GM06990 (cell line): ENCODE results near the gene USP20.

Source experiments
- DNase-seq: peaks from one replicate; pipeline ENCODE4 v3.0.0-alpha.2; 2011; ENCODE audit not compliant: insufficient read length; ENCODE audit errors: extremely low read depth
- H3K27me3 ChIP-seq: replicated peaks from 2 replicates; pipeline ENCODE4 v1.6.0; 2011; ENCODE audit warnings: low read length; ENCODE audit not compliant: control insufficient read depth, insufficient read depth
- H3K36me3 ChIP-seq: 2 replicates; pipeline ENCODE4 v1.5.1; 2011; ENCODE audit warnings: low read length; ENCODE audit not compliant: control insufficient read depth, insufficient read depth
- H3K4me3 ChIP-seq: replicated peaks from 2 replicates; pipeline ENCODE4 v1.5.1; 2011; ENCODE audit warnings: low read depth, mild to moderate bottlenecking, control low read depth, low read length
- TF ChIP-seq, protein P1 (sequence below): IDR thresholded peaks from 2 replicates; pipeline ENCODE4 v1.5.1; 2011; ENCODE audit warnings: low read length, control low read depth, mild to moderate bottlenecking, inconsistent platforms; ENCODE audit not compliant: insufficient read depth, poor library complexity, severe bottlenecking

USP20 gene

GRCh38 chr9:129910628-129911567 is 75.6 kb downstream of the USP20 start:
- TF ChIP-seq, protein P1, sequence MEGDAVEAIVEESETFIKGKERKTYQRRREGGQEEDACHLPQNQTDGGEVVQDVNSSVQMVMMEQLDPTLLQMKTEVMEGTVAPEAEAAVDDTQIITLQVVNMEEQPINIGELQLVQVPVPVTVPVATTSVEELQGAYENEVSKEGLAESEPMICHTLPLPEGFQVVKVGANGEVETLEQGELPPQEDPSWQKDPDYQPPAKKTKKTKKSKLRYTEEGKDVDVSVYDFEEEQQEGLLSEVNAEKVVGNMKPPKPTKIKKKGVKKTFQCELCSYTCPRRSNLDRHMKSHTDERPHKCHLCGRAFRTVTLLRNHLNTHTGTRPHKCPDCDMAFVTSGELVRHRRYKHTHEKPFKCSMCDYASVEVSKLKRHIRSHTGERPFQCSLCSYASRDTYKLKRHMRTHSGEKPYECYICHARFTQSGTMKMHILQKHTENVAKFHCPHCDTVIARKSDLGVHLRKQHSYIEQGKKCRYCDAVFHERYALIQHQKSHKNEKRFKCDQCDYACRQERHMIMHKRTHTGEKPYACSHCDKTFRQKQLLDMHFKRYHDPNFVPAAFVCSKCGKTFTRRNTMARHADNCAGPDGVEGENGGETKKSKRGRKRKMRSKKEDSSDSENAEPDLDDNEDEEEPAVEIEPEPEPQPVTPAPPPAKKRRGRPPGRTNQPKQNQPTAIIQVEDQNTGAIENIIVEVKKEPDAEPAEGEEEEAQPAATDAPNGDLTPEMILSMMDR = no peak
- Histone ChIP-seq H3K27me3 (no peaks in the 10 kb centered on the region), H3K36me3 (peaks cover 23% of the 10 kb centered on the region), H3K4me3 (no peak overlapping the region)
- no peak for DNase-seq

GRCh38 chr9:129914051-129914450 is 78.8 kb downstream of the USP20 start:
- no peaks in the 10 kb centered on the region for H3K27me3 ChIP-seq
- DNase-seq = no peak
- H3K36me3 ChIP-seq = peaks cover 20% of the 10 kb centered on the region
- H3K4me3 ChIP-seq = no peak overlapping the region
- TF ChIP-seq, protein P1 = no peak

DNA sequence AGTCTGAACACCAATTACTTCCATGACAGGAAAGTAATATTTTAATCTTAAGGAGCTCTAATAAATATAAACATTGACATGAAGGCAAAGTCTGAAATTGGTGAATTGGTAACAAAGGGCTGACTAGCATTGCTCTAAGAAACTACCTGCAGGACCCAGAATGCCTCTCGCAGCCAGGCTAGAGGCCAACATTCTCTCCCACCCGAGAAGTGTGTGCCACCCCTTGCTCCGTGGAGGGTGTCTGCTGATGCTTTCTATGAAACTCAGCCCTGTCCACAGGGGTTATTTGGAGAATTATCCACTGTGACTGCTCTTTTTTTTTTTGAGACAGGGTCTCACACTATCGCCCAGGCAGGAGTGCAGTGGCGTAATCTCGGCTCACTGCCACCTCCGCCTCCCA is 81.4 kb downstream of the USP20 start:
- DNase-seq = no peak
- Histone ChIP-seq H3K36me3 (peaks cover 14% of the 10 kb centered on the region), H3K27me3 (no peaks in the 10 kb centered on the region), H3K4me3 (no peak overlapping the region)
- TF ChIP-seq, protein P1 = no peak

DNA sequence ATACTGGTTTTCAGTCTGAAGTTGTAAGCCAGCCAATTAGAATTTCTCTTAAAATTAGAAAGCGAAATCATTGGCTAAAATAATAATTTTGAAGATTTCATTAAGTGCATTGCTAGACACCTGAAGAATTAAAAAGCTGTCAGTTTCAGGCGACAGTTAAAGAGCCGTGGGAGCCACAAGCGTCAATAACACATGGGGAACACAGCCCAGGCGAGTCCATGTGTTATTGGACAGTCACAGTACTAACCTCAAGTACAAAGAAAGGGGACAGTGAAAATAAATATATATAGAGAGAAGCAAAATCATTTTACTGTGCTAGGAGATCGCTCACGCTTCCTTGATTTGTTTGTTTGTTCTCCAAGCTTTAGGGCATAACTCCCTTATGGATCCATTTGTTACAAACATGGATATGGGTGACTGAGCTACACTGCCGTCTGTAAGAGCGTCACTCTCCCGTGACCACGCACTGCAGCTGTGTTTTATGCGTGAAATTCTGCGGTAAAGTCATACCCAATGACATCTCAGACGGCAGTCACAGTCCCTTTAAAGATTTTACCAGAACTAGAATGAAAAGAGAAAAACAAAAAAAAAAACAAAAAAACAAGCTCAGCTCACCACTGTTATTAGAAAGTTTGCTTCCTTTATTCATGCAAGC is 83.2 kb downstream of the USP20 start:
- no peaks in the 10 kb centered on the region for H3K27me3 ChIP-seq
- TF ChIP-seq, protein P1 = no peak
- H3K4me3 ChIP-seq = no peak overlapping the region
- H3K36me3 ChIP-seq = peaks cover 12% of the 10 kb centered on the region
- no peak for DNase-seq

DNA sequence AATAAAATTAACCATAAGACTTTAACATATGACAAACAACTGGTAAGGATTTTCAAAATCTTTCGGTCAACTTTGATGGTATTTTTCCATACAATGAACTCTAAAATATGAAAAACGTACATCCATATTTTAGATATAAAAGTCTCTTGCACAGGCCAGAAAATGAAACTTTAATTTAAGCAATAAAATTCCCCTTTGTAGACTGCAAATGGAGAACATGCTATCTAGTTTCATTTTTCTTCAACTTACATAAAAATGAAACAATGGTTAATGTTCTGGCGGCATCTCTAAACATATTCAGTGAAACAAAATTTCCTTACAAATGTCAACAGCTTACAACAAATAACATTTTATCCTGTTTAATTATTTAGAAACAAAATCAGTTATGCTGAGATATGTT is 84.0 kb downstream of the USP20 start:
- no peak for DNase-seq
- H3K36me3 ChIP-seq = peaks cover 14% of the 10 kb centered on the region
- TF ChIP-seq, protein P1 = no peak
- no peaks in the 10 kb centered on the region for H3K27me3 ChIP-seq
- no peak overlapping the region for H3K4me3 ChIP-seq
